ENCODE measurements around the gene MAP2K5. TPM values are rescaled to one million over a fixed set of nuclear protein-coding genes. Genes with fewer than 3 reads are reported as not detected.

MAP2K5 gene
- total and polyA plus RNA-seq, 4 donors: 3.8 to 6.4 (median 5.6) TPM

- Histone ChIP-seq H3K27ac (ENCODE audit: low read depth in 1 of 2, low read length in 2 of 2) (peak overlapping the region; percentile 19 to 29), H3K4me1 (ENCODE audit: control insufficient read depth in 4 of 4, insufficient read depth in 4 of 4, low read length in 3 of 4) (peaks cover 8 to 28% (median 23%) of the 10 kb centered on the region in 4 donors), H3K27me3 (ENCODE audit: control insufficient read depth in 4 of 4, insufficient read depth in 4 of 4, low read length in 3 of 4) (no peaks in the 10 kb centered on the region), H3K4me3 (ENCODE audit: low read depth in 1 of 3, low read length in 3 of 3) (no peak overlapping the region), H3K9me3 (ENCODE audit: control insufficient read depth in 4 of 4, low read length in 3 of 4) (no peaks in the 10 kb centered on the region), H3K9ac (ENCODE audit: low read depth in 1 of 2, low read length in 2 of 2) (no peak overlapping the region), H3K36me3 (ENCODE audit: control insufficient read depth in 4 of 4, insufficient read depth in 3 of 4, low read depth in 1 of 4, low read length in 3 of 4) (no peaks in the 10 kb centered on the region)
- 70% methylated on average over 6 of the region's 6 CpGs for WGBS
- DNase-seq (ENCODE audit: low spot score): no peak
- TF ChIP-seq RXRA (IDR thresholded peaks at IDR 0.05) (peak in 1 of 2 donors; percentile 72), NR2F2 (IDR thresholded peaks at IDR 0.05) (peak; percentile 75), FOXA1 (IDR thresholded peaks at IDR 0.05) (no peak), JUND (IDR thresholded peaks at IDR 0.05) (peak in 1 of 2 donors; percentile 54), EGR1 (IDR thresholded peaks at IDR 0.05; ENCODE audit: low read depth in 2 of 2) (peak in 1 of 2 donors; percentile 39), RAD21 (IDR thresholded peaks at IDR 0.05) (peak in 1 of 2 donors; percentile 22), REST (IDR thresholded peaks at IDR 0.05) (peak; percentile 16), HNF4A (conservative IDR thresholded peaks at IDR 0.05) (peak; percentile 51 to 78), ATF3 (IDR thresholded peaks at IDR 0.05) (no peak), SP1 (IDR thresholded peaks at IDR 0.05) (peak; percentile 18), FOXA2 (IDR thresholded peaks at IDR 0.05) (peak; percentile 7), YY1 (IDR thresholded peaks at IDR 0.05) (peak; percentile 66), CTCF (IDR thresholded peaks at IDR 0.05; ENCODE audit: low read depth, low read length, missing input control) (no peak), HNF4G (IDR thresholded peaks at IDR 0.05) (no peak), GABPA (IDR thresholded peaks at IDR 0.05 in 1 of 2, conservative IDR thresholded peaks at IDR 0.05 in 1 of 2) (peak in 1 of 2 donors; percentile 29), TAF1 (conservative IDR thresholded peaks at IDR 0.05) (no peak)
- TF ChIP-seq, protein P1, sequence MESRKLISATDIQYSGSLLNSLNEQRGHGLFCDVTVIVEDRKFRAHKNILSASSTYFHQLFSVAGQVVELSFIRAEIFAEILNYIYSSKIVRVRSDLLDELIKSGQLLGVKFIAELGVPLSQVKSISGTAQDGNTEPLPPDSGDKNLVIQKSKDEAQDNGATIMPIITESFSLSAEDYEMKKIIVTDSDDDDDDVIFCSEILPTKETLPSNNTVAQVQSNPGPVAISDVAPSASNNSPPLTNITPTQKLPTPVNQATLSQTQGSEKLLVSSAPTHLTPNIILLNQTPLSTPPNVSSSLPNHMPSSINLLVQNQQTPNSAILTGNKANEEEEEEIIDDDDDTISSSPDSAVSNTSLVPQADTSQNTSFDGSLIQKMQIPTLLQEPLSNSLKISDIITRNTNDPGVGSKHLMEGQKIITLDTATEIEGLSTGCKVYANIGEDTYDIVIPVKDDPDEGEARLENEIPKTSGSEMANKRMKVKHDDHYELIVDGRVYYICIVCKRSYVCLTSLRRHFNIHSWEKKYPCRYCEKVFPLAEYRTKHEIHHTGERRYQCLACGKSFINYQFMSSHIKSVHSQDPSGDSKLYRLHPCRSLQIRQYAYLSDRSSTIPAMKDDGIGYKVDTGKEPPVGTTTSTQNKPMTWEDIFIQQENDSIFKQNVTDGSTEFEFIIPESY (IDR thresholded peaks at IDR 0.05): peak; percentile 70
- TF ChIP-seq, protein P2, sequence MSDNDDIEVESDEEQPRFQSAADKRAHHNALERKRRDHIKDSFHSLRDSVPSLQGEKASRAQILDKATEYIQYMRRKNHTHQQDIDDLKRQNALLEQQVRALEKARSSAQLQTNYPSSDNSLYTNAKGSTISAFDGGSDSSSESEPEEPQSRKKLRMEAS (IDR thresholded peaks at IDR 0.05): peak; percentile 66
These were observed 69.2 kb downstream of the MAP2K5 start for GRCh38 chr15:67611370-67612369.

All from liver (tissue), 9 donors.